ENCODE measurements around the gene CALR. TPM values are rescaled to one million over a fixed set of nuclear protein-coding genes. Genes with fewer than 3 reads are reported as not detected.

The CALR gene
- total and polyA plus RNA-seq, 9 of the 15 experiments (the other 6 are each of a cell fraction or from before 2014, with no cell fraction given) = 126 to 811 (median 642) TPM

DNA sequence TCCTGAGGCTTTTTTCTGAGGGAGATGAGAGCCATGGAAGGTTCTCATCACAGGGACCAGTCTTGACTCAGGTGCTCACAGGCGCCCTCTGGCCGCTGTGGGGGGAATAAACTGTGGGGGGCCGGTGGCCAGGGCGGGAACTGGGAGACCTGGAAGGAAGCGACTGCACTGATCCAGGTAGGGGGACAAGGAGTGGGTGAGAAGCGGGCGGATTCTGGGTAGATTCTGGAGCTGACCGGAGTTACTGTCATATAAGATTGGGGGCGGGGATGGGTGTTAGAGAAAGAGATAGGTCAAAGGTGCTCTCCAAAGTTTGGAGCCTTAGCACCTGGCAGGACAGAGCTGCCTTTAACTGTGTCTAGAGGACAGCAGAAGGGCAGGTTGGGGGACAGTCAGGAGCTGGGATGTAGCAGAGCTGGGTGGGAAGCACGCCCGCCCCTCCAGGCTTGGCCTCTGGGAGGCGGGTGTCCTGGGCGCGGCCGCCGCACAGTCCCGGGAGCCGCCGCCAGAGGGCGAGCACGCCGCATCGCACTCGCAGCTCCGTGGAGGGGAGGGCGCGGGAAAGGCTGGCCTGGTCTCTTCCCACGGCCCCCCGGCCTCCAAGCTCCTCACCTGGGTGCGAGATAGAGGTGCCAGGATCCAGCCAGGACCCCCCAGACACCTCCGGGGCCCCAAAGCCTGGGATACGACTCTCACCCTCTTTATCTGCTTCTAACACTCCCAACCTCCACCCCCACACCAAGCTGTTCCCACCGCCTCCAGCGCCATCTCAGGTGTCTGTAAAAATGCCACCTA is 26.8 kb downstream of the CALR start (continued):
- no peak for TF ChIP-seq MBD1 (CRISPR knock-in tag; IDR thresholded peaks at IDR 0.05)
- no peak for TF ChIP-seq ZNF354B (CRISPR knock-in tag; IDR thresholded peaks at IDR 0.05)
- TF ChIP-seq CREB1 (IDR thresholded peaks at IDR 0.05) = no peak
- TF ChIP-seq CREB1 (CRISPR knock-in tag; IDR thresholded peaks at IDR 0.05) = peak; percentile 73; the same call in 1 of the 2 replicates
- TF ChIP-seq, protein P1, sequence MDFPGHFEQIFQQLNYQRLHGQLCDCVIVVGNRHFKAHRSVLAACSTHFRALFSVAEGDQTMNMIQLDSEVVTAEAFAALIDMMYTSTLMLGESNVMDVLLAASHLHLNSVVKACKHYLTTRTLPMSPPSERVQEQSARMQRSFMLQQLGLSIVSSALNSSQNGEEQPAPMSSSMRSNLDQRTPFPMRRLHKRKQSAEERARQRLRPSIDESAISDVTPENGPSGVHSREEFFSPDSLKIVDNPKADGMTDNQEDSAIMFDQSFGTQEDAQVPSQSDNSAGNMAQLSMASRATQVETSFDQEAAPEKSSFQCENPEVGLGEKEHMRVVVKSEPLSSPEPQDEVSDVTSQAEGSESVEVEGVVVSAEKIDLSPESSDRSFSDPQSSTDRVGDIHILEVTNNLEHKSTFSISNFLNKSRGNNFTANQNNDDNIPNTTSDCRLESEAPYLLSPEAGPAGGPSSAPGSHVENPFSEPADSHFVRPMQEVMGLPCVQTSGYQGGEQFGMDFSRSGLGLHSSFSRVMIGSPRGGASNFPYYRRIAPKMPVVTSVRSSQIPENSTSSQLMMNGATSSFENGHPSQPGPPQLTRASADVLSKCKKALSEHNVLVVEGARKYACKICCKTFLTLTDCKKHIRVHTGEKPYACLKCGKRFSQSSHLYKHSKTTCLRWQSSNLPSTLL (IDR thresholded peaks at IDR 0.05) = no peak
- no peak for TF ChIP-seq ZNF436 (CRISPR knock-in tag; IDR thresholded peaks at IDR 0.05)
- TF ChIP-seq FOXJ2 (tag; IDR thresholded peaks at IDR 0.05) = no peak
- peak in 1 of 2 experiments; percentile 45; a peak in 2 of 4 replicates for TF ChIP-seq RCOR1 (IDR thresholded peaks at IDR 0.05; ENCODE audit: borderline replicate concordance in 1 of 2, low read depth in 2 of 2, low read length in 2 of 2)
- TF ChIP-seq NBN (IDR thresholded peaks at IDR 0.05; ENCODE audit: low read depth) = peak; percentile 56; the same call in 1 of the 2 replicates
- TF ChIP-seq RAD51 (IDR thresholded peaks at IDR 0.05; ENCODE audit: borderline replicate concordance, low read depth) = peak; percentile 8; the same call in 1 of the 2 replicates
- no peak for TF ChIP-seq ZNF217 (CRISPR knock-in tag; IDR thresholded peaks at IDR 0.05)
- no peak for TF ChIP-seq NR2F6 (CRISPR knock-in tag; IDR thresholded peaks at IDR 0.05)
- TF ChIP-seq NONO (IDR thresholded peaks at IDR 0.05; ENCODE audit: low read depth in 2 of 2, low read length in 1 of 2) = no peak; a peak in 1 of 4 replicates
- TF ChIP-seq NEUROD1 (IDR thresholded peaks at IDR 0.05; ENCODE audit: borderline replicate concordance, low read depth, low read length, partially characterized antibody) = peak; percentile 30
- TF ChIP-seq, protein P2, sequence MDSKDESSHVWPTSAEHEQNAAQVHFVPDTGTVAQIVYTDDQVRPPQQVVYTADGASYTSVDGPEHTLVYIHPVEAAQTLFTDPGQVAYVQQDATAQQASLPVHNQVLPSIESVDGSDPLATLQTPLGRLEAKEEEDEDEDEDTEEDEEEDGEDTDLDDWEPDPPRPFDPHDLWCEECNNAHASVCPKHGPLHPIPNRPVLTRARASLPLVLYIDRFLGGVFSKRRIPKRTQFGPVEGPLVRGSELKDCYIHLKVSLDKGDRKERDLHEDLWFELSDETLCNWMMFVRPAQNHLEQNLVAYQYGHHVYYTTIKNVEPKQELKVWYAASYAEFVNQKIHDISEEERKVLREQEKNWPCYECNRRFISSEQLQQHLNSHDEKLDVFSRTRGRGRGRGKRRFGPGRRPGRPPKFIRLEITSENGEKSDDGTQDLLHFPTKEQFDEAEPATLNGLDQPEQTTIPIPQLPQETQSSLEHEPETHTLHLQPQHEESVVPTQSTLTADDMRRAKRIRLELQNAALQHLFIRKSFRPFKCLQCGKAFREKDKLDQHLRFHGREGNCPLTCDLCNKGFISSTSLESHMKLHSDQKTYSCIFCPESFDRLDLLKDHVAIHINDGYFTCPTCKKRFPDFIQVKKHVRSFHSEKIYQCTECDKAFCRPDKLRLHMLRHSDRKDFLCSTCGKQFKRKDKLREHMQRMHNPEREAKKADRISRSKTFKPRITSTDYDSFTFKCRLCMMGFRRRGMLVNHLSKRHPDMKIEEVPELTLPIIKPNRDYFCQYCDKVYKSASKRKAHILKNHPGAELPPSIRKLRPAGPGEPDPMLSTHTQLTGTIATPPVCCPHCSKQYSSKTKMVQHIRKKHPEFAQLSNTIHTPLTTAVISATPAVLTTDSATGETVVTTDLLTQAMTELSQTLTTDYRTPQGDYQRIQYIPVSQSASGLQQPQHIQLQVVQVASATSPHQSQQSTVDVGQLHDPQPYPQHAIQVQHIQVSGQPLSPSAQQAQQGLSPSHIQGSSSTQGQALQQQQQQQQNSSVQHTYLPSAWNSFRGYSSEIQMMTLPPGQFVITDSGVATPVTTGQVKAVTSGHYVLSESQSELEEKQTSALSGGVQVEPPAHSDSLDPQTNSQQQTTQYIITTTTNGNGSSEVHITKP (IDR thresholded peaks at IDR 0.05; ENCODE audit: partially characterized antibody) = peak; percentile 63
- no peak for TF ChIP-seq POLR3G (IDR thresholded peaks at IDR 0.05; ENCODE audit: extremely low read depth, insufficient read length, insufficient replicate concordance)
- TF ChIP-seq, protein P3, sequence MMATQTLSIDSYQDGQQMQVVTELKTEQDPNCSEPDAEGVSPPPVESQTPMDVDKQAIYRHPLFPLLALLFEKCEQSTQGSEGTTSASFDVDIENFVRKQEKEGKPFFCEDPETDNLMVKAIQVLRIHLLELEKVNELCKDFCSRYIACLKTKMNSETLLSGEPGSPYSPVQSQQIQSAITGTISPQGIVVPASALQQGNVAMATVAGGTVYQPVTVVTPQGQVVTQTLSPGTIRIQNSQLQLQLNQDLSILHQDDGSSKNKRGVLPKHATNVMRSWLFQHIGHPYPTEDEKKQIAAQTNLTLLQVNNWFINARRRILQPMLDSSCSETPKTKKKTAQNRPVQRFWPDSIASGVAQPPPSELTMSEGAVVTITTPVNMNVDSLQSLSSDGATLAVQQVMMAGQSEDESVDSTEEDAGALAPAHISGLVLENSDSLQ (IDR thresholded peaks at IDR 0.05) = peak; percentile 41
